ENCODE results near the gene FOXN3. TPM values are rescaled to one million over a fixed set of nuclear protein-coding genes. Genes with fewer than 3 reads are reported as not detected.

Gene FOXN3
- total RNA-seq, 2 experiments from 2014 or later: 124 to 127 TPM

DNA sequence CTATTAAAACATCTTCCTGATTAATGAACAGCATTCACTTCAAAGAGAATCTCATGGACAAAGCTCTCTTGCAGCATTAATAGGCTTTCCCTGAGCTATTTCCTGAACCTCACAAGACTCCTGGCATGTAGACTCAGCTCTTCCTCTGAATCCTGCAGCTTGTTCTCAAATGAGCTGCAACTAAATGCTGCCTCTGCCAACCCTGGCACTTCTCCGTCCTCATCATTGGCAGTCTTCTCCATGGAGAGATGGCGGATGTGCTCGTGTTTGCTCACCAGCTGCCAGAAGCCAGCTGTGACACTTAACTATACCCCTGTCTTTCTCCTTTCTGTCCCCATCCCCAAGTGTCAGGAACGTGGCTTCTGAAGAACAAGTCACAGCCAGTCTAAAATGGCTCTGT, 232.1 kb downstream of the FOXN3 start:
- no peaks in the 10 kb centered on the region for H3K27me3 ChIP-seq (ENCODE audit: control insufficient read depth in 1 of 2, insufficient read depth in 2 of 2, low read length in 2 of 2)
- H3K4me1 ChIP-seq (ENCODE audit: insufficient read depth, low read length): no peaks in the 10 kb centered on the region
- peaks cover 82% of the 10 kb centered on the region for H3K36me3 Mint-ChIP-seq (ENCODE audit: low read depth)
- TF ChIP-seq, protein P1, sequence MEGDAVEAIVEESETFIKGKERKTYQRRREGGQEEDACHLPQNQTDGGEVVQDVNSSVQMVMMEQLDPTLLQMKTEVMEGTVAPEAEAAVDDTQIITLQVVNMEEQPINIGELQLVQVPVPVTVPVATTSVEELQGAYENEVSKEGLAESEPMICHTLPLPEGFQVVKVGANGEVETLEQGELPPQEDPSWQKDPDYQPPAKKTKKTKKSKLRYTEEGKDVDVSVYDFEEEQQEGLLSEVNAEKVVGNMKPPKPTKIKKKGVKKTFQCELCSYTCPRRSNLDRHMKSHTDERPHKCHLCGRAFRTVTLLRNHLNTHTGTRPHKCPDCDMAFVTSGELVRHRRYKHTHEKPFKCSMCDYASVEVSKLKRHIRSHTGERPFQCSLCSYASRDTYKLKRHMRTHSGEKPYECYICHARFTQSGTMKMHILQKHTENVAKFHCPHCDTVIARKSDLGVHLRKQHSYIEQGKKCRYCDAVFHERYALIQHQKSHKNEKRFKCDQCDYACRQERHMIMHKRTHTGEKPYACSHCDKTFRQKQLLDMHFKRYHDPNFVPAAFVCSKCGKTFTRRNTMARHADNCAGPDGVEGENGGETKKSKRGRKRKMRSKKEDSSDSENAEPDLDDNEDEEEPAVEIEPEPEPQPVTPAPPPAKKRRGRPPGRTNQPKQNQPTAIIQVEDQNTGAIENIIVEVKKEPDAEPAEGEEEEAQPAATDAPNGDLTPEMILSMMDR (IDR thresholded peaks at IDR 0.05): no peak
- intact Hi-C loops (cut with DNase I, micrococcal nuclease): no loop called here
- ATAC-seq (ENCODE audit: poor library complexity) (no peak), DNase-seq (no peak)
- H3K27ac ChIP-seq (ENCODE audit: low read depth in 1 of 2, low read length in 2 of 2): no peak overlapping the region
- H3K4me1 Mint-ChIP-seq (ENCODE audit: low read depth): peaks cover 14% of the 10 kb centered on the region
- CTCF ChIA-PET: no interaction called here
- H3K27me3 Mint-ChIP-seq: no peaks in the 10 kb centered on the region
- no peak overlapping the region for H3K4me3 Mint-ChIP-seq
- H3K36me3 ChIP-seq (ENCODE audit: insufficient read depth, low read length): peaks cover 58% of the 10 kb centered on the region
- no peak overlapping the region for H3K27ac Mint-ChIP-seq
- H3K4me3 ChIP-seq (ENCODE audit: low read length): no peak overlapping the region
- H3K9me3 Mint-ChIP-seq: no peaks in the 10 kb centered on the region
- POLR2A ChIA-PET: interaction anchor here (0.6 kb wide), 2 partner anchors 222 to 606 kb away, joined by 3 to 4 read pairs; no protein-coding TSS in a partner anchor
- H3K9me3 ChIP-seq (ENCODE audit: control insufficient read depth in 1 of 2, insufficient read depth in 1 of 2, low read length in 2 of 2): no peaks in the 10 kb centered on the region

- Mint-ChIP-seq H3K36me3 (ENCODE audit: low read depth) (peaks cover 81% of the 10 kb centered on the region), H3K4me1 (ENCODE audit: low read depth) (peaks cover 38% of the 10 kb centered on the region), H3K27ac (no peak overlapping the region), H3K4me3 (no peak overlapping the region), H3K9me3 (no peaks in the 10 kb centered on the region), H3K27me3 (no peaks in the 10 kb centered on the region)
- intact Hi-C loops (cut with DNase I, micrococcal nuclease): no loop called here
- Histone ChIP-seq H3K36me3 (ENCODE audit: insufficient read depth, low read length) (peaks cover 39% of the 10 kb centered on the region), H3K4me1 (ENCODE audit: insufficient read depth, low read length) (peaks cover 7% of the 10 kb centered on the region), H3K27ac (ENCODE audit: low read depth in 1 of 2, low read length in 2 of 2) (no peak overlapping the region), H3K4me3 (ENCODE audit: low read length) (no peak overlapping the region), H3K27me3 (ENCODE audit: control insufficient read depth in 1 of 2, insufficient read depth in 2 of 2, low read length in 2 of 2) (no peaks in the 10 kb centered on the region), H3K9me3 (ENCODE audit: control insufficient read depth in 1 of 2, insufficient read depth in 1 of 2, low read length in 2 of 2) (no peaks in the 10 kb centered on the region)
- ChIA-PET POLR2A (no interaction called here), CTCF (no interaction called here)
- DNase-seq (no peak), ATAC-seq (ENCODE audit: poor library complexity) (no peak)
- TF ChIP-seq, protein P1 (IDR thresholded peaks at IDR 0.05): no peak
Measured at GRCh38 chr14:89182326-89182725, 234.7 kb downstream of the FOXN3 start.

DNA sequence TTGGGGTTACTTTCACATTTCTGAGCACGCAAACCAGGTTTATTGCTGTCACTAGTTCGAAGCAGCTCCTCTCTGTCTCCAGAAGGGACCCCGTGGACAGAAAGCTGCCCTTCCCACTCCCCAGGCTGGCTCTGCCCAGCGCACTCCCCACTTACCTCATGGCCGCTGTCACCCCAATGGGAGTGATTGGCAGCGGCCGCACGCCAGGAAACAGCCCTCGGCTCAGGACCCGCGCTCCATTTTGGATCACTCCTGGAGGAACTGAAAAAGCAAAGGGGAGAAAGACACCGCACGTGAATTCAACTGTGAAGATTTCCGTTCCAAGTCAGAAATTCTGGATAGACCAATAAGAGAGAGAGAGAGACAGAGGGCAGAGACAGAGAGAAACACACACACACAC, 236.5 kb downstream of the FOXN3 start:
- intact Hi-C loops (cut with DNase I, micrococcal nuclease): no loop called here
- peaks cover 81% of the 10 kb centered on the region for H3K36me3 Mint-ChIP-seq (ENCODE audit: low read depth)

More for the DNA sequence above, 236.5 kb downstream of the FOXN3 start:
- Mint-ChIP-seq H3K4me3 (no peak overlapping the region), H3K27ac (no peak overlapping the region), H3K9me3 (no peaks in the 10 kb centered on the region), H3K4me1 (ENCODE audit: low read depth) (peaks cover 35% of the 10 kb centered on the region), H3K27me3 (no peaks in the 10 kb centered on the region)
- no peak overlapping the region for H3K27ac ChIP-seq (ENCODE audit: low read depth in 1 of 2, low read length in 2 of 2)
- TF ChIP-seq, protein P1 (IDR thresholded peaks at IDR 0.05): no peak
- peaks cover 29% of the 10 kb centered on the region for H3K36me3 ChIP-seq (ENCODE audit: insufficient read depth, low read length)
- DNase-seq (no peak), ATAC-seq (ENCODE audit: poor library complexity) (no peak)
- H3K4me1 ChIP-seq (ENCODE audit: insufficient read depth, low read length): peaks cover 7% of the 10 kb centered on the region
- H3K4me3 ChIP-seq (ENCODE audit: low read length): no peak overlapping the region
- CTCF ChIA-PET: interaction anchor here (0.7 kb wide), 1 partner anchor 12 kb away, joined by 3 read pairs; no protein-coding TSS in a partner anchor
- H3K27me3 ChIP-seq (ENCODE audit: control insufficient read depth in 1 of 2, insufficient read depth in 2 of 2, low read length in 2 of 2): no peaks in the 10 kb centered on the region
- H3K9me3 ChIP-seq (ENCODE audit: control insufficient read depth in 1 of 2, insufficient read depth in 1 of 2, low read length in 2 of 2): no peaks in the 10 kb centered on the region
- POLR2A ChIA-PET: no interaction called here
